OCI-LY7 (cell line): ENCODE results near the gene CRY2. TPM values are rescaled to one million over a fixed set of nuclear protein-coding genes. Genes with fewer than 3 reads are reported as not detected.
"Not testable (repeated sequence)": the region's sequence is repeated elsewhere in the genome, so short reads cannot be mapped to it uniquely, and the experiment has no call there.

Experiments
- BruUV-seq: library from RNA; stranded (reverse); fragments of 400-500 nt; replicated peaks from 2 replicates; lab custom pipeline; 2021; lab: Mats Ljungman, UMichigan
- CTCF ChIA-PET: fragments of 300-600 bp; sonication (Branson Sonifier 250); formaldehyde crosslinking; loops from one replicate; lab custom pipeline; 2022; ENCODE audit warnings: antibody characterized with exemption; ENCODE audit not compliant: unreplicated experiment; lab: Charles Lee
- POLR2A ChIA-PET: fragments of 300-600 bp; sonication (Branson Sonifier 250); formaldehyde crosslinking; loops from one replicate; lab custom pipeline; 2022; ENCODE audit warnings: antibody characterized with exemption; lab: Charles Lee
- DNase-seq: peaks from one replicate; pipeline ENCODE4 v3.0.0-alpha.2; 2015; ENCODE audit warnings: low spot score
- H2AFZ ChIP-seq: fragments of 200-600 bp; sonication (generic), shearing (Covaris generic); 2 replicates; pipeline ENCODE4 v1.6.1; 2014; ENCODE audit warnings: mild to moderate bottlenecking, antibody characterized with exemption, low read length, moderate library complexity
- H3K27ac ChIP-seq: fragments of 200-600 bp; sonication (generic); 2 replicates; pipeline ENCODE4 v1.5.1; 2014; ENCODE audit warnings: mixed run types, low read depth, mild to moderate bottlenecking, moderate library complexity, low read length, inconsistent platforms; ENCODE audit not compliant: poor library complexity, severe bottlenecking
- H3K36me3 ChIP-seq: fragments of 200-600 bp; sonication (generic); 2 replicates; pipeline ENCODE4 v1.6.1; 2014; ENCODE audit warnings: mild to moderate bottlenecking, antibody characterized with exemption, low read length, moderate library complexity, mixed read lengths; ENCODE audit not compliant: insufficient read depth
- H3K4me1 ChIP-seq: fragments of 200-600 bp; sonication (generic); 2 replicates; pipeline ENCODE4 v1.5.1; 2014; ENCODE audit warnings: mild to moderate bottlenecking, low read length; ENCODE audit not compliant: insufficient read depth, poor library complexity, severe bottlenecking
- H3K4me2 ChIP-seq: fragments of 200-600 bp; sonication (generic); 2 replicates; pipeline ENCODE4 v1.6.1; 2014; ENCODE audit warnings: mild to moderate bottlenecking, low read length
- H3K4me3 ChIP-seq: fragments of 200-600 bp; sonication (generic); 2 replicates; pipeline ENCODE4 v1.5.1; 2014; ENCODE audit warnings: mild to moderate bottlenecking, low read depth, low read length; ENCODE audit not compliant: poor library complexity, severe bottlenecking
- H3K79me2 ChIP-seq: fragments of 200-600 bp; sonication (generic); 2 replicates; pipeline ENCODE4 v1.6.1; 2016; ENCODE audit warnings: low read depth, mild to moderate bottlenecking, low read length, moderate library complexity, mixed read lengths; ENCODE audit not compliant: insufficient read depth
- H3K9me2 ChIP-seq: fragments of 200-600 bp; sonication (generic); 2 replicates; pipeline ENCODE4 v1.6.1; 2016; ENCODE audit warnings: mild to moderate bottlenecking, low read length, mixed read lengths; ENCODE audit not compliant: insufficient read depth
- H3K9me3 ChIP-seq: fragments of 200-600 bp; sonication (generic); 2 replicates; pipeline ENCODE4 v1.6.1; 2014; ENCODE audit warnings: mild to moderate bottlenecking, mixed run types, low read length, mixed read lengths
- H4K20me1 ChIP-seq: fragments of 200-600 bp; sonication (generic); 2 replicates; pipeline ENCODE4 v1.6.1; 2014; ENCODE audit warnings: mild to moderate bottlenecking, antibody characterized with exemption, low read length, moderate library complexity, mixed read lengths; ENCODE audit not compliant: insufficient read depth
- EZH2phosphoT487 ChIP-seq: fragments of 200-600 bp; sonication (generic); IDR thresholded peaks from 2 replicates; pipeline ENCODE4 v1.6.1; 2018; ENCODE audit warnings: low read depth, borderline replicate concordance, mild to moderate bottlenecking, mixed run types, antibody characterized with exemption, low read length, moderate library complexity, mixed read lengths
- intact Hi-C: fragments of 100-400 bp; cut with micrococcal nuclease; formaldehyde crosslinking; loops from one replicate; pipeline ENCODE4 v1.10.0; 2022; ENCODE audit not compliant: unreplicated experiment
- total RNA-seq, 2 experiments: library from RNA; depleted of rRNA in 1 of 2; stranded (reverse); fragments of >200 nt in 1 of 2; shearing (Covaris generic) in 1 of 2; gene quantifications; 2 replicates each; pipeline ENCODE4 v1.2.3, GENCODE V29; 2014 to 2022
- TF ChIP-seq, protein P1 (sequence below): fragments of 200-600 bp; sonication (generic); conservative IDR thresholded peaks from 2 replicates; pipeline ENCODE4 v1.5.1; 2014; ENCODE audit warnings: mild to moderate bottlenecking, antibody characterized with exemption, low read length, moderate library complexity, mixed read lengths

CRY2 gene
- total RNA-seq, 2 experiments from 2014 or later, result 19.2 to 24.6 TPM

DNA sequence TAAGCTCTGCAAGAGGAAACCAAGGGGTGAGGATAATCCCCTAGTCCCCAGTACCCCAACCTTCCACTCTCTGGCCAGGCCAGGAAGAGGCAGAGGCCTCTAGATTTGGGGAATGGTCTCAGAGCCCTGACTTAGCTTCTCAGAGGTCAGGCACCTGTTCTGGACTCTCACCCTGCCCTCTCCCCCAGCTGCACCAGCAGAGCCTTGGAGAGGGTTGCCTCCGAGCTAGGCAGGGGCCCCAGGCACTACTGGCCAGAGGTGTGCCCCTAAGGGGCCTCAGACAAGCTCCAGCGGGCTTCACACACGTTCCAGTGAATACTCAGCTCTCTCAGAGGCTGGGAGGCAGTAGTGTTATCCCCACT lies 51.8 kb downstream of the CRY2 start:
- no peak for TF ChIP-seq EZH2phosphoT487
- TF ChIP-seq, protein P1, sequence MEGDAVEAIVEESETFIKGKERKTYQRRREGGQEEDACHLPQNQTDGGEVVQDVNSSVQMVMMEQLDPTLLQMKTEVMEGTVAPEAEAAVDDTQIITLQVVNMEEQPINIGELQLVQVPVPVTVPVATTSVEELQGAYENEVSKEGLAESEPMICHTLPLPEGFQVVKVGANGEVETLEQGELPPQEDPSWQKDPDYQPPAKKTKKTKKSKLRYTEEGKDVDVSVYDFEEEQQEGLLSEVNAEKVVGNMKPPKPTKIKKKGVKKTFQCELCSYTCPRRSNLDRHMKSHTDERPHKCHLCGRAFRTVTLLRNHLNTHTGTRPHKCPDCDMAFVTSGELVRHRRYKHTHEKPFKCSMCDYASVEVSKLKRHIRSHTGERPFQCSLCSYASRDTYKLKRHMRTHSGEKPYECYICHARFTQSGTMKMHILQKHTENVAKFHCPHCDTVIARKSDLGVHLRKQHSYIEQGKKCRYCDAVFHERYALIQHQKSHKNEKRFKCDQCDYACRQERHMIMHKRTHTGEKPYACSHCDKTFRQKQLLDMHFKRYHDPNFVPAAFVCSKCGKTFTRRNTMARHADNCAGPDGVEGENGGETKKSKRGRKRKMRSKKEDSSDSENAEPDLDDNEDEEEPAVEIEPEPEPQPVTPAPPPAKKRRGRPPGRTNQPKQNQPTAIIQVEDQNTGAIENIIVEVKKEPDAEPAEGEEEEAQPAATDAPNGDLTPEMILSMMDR, result no peak
- H3K9me2 ChIP-seq, result no peaks in the 10 kb centered on the region
- BruUV-seq, result no TSS peak
- H4K20me1 ChIP-seq, result no peaks in the 10 kb centered on the region
- no peak for DNase-seq
- ChIA-PET POLR2A (interaction anchor here (0.5 kb wide), 1 partner anchor 33 kb away, joined by 5 read pairs; no protein-coding TSS in a partner anchor), CTCF (interaction anchor here (0.6 to 1.1 kb wide), 2 partner anchors 19 to 82 kb away, joined by 3 read pairs; partner anchors contain the start of gene PEX16)
- H3K79me2 ChIP-seq, result no peaks in the 10 kb centered on the region
- intact Hi-C loops, result no loop called here
- no peaks in the 10 kb centered on the region for H3K9me3 ChIP-seq
- H2AFZ ChIP-seq, result peak overlapping the region; percentile 82; the same call in 1 of the 2 replicates
- peak overlapping the region; percentile 71 for H3K4me2 ChIP-seq
- H3K36me3 ChIP-seq, result no peaks in the 10 kb centered on the region
- peaks cover 13% of the 10 kb centered on the region for H3K4me1 ChIP-seq
- peak overlapping the region; percentile 69 for H3K4me3 ChIP-seq
- no peak overlapping the region for H3K27ac ChIP-seq

DNA sequence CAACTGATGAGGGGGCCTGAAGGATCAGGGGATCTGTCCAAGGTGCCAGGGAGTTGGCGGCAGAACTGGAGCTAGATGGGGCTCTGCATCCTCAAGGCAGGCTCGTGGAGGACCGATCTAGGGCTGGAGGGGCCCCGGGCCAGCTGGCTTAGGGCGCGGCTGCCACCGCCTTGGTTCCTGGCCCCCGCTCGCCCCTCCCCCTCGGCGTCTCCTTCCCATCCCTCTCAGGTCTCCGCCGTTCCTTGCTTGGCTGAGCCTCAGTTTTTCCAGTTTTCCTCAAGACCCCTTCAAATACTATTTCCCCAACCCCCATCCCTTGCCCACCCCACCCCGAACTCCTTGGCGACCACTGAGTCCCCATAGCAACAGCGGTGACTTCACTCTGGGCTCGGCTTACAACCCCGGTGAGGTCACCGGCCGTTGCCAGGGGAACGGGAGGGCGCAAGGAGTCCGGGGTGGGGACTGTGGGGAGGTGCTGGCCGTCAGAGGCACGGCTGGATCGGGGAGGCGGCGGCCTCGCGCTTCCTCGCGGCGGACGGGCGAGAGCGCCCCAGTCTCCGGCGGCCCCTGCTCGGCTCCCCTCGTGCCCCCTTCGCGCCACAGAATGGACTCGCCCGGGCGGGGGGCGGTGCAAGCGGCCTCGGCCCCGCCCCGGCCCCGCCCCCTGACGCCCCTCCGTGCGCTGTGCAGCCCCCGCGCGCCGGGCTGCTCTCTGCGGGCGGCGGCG lies 52.3 kb downstream of the CRY2 start:
- CTCF ChIA-PET, result interaction anchor here (0.6 to 1.1 kb wide), 3 partner anchors 18 to 83 kb away, joined by 3 read pairs; partner anchors contain the start of gene PEX16
- BruUV-seq, result no TSS peak
- H3K4me3 ChIP-seq, result peak overlapping the region; percentile 69
- intact Hi-C loops, result no loop called here
- peak; percentile 76 for DNase-seq
- no peaks in the 10 kb centered on the region for H3K9me3 ChIP-seq
- H3K79me2 ChIP-seq, result no peaks in the 10 kb centered on the region
- no peaks in the 10 kb centered on the region for H3K36me3 ChIP-seq
- peaks cover 13% of the 10 kb centered on the region for H3K4me1 ChIP-seq
- no peak overlapping the region for H3K27ac ChIP-seq
- H4K20me1 ChIP-seq, result no peaks in the 10 kb centered on the region
- POLR2A ChIA-PET, result interaction anchor here (0.5 kb wide), 1 partner anchor 33 kb away, joined by 5 read pairs; no protein-coding TSS in a partner anchor
- no peaks in the 10 kb centered on the region for H3K9me2 ChIP-seq
- peak overlapping the region; percentile 82; the same call in 1 of the 2 replicates for H2AFZ ChIP-seq
- peak overlapping the region; percentile 71 for H3K4me2 ChIP-seq
- TF ChIP-seq, protein P1, result no peak
- TF ChIP-seq EZH2phosphoT487, result no peak

DNA sequence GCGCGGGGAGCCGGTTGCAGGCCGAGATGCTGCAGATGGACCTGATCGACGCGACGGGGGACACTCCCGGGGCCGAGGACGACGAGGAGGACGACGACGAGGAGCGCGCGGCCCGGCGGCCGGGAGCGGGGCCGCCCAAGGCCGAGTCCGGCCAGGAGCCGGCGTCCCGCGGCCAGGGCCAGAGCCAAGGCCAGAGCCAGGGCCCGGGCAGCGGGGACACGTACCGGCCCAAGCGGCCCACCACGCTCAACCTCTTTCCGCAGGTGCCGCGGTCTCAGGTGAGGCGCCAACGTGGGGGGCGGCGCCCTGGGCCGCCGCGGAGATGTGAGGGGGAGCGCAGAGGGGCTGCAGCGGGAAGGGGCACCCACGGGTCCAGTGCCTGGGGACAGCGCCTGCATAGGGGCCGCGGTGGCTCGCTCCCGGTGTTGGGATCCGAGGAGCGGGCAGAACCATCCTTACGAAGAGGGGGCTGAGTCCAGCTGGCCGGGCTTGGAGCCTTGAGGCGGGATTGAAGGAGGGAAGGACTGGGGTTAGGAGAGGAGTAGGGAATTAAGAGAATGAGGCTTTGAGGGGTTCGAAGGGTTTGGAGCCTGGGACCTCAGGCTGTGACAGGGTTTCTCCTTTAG lies 53.0 kb downstream of the CRY2 start:
- DNase-seq, intact Hi-C loops, H4K20me1 ChIP-seq, H3K36me3 ChIP-seq, BruUV-seq, H3K27ac ChIP-seq, H3K9me2 ChIP-seq, H3K9me3 ChIP-seq, H3K79me2 ChIP-seq, H2AFZ ChIP-seq: not testable (repeated sequence)
- Histone ChIP-seq H3K4me1 (peaks cover 13% of the 10 kb centered on the region), H3K4me2 (peak overlapping the region; percentile 71), H3K4me3 (peak overlapping the region; percentile 69)
- POLR2A ChIA-PET, result interaction anchor here (1.2 kb wide), 1 partner anchor 66 kb away, joined by 3 read pairs; no protein-coding TSS in a partner anchor
- CTCF ChIA-PET, result interaction anchor here (0.6 kb wide), 1 partner anchor 35 kb away, joined by 3 read pairs; no protein-coding TSS in a partner anchor
